ENCODE measurements around the gene LPAR5.

DNA sequence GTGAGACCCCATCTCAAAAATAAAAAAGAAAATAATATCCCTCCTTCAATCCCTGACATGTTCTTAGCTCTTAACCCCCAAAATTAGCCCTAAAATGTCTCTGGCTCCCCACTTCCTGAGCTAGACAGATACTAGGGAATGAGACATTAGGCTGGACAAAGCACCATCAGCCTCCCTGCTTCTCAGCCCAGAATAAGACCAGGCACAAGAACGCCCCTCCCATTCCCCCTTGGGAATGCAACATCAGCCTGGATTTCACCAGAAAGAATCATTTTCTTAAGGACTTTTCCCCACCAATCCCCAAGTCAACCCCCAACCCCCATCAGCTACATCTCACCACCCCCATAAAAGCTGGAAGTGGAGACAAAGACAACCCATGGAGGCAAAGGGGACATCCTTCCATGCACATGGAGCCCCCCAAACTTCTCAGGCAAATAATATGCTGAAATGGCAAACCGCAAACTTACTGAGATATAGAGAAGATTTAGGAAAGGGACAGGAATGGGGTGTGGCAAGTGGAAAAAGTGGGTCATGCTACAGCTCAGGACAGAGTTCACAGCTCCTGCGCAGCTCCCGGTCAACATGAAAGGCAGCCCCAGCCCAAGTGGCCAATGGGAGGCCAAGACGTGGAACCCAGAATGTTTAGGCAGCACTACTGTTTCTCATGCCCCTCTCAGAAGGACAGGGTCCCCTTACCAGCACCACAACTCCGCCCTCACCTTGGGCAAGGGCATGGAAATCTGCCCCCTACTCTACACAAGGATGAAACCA, 31.3 kb downstream of the LPAR5 start:
- TF ChIP-seq POLR2A (IDR thresholded peaks at IDR 0.05), result no peak
- TF ChIP-seq, protein P1, sequence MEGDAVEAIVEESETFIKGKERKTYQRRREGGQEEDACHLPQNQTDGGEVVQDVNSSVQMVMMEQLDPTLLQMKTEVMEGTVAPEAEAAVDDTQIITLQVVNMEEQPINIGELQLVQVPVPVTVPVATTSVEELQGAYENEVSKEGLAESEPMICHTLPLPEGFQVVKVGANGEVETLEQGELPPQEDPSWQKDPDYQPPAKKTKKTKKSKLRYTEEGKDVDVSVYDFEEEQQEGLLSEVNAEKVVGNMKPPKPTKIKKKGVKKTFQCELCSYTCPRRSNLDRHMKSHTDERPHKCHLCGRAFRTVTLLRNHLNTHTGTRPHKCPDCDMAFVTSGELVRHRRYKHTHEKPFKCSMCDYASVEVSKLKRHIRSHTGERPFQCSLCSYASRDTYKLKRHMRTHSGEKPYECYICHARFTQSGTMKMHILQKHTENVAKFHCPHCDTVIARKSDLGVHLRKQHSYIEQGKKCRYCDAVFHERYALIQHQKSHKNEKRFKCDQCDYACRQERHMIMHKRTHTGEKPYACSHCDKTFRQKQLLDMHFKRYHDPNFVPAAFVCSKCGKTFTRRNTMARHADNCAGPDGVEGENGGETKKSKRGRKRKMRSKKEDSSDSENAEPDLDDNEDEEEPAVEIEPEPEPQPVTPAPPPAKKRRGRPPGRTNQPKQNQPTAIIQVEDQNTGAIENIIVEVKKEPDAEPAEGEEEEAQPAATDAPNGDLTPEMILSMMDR (IDR thresholded peaks at IDR 0.05), result no peak

Data from lower leg skin (tissue), 3 donors.